Measurements from ENCODE around the gene NME8.

DNA sequence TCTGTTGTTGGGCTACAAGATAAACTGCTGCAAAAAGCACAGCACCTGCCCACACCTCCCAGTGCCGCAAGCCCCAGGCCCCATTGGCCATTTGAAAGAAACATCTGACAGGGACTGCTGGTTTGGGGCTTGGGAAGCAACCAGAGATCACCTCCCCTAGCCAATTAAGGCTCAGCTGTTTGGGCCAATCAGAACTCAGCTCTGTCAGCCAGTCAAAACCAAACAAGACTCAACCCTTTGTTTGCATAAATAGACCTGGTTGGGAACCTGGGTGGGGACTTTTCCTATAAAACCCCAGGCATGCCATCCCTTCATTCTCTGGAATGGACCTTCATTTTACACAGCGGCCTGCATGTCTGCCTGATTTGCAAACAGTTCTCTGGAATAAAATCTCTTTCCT, 17.2 kb upstream of the NME8 start:
- TF ChIP-seq, protein P1, sequence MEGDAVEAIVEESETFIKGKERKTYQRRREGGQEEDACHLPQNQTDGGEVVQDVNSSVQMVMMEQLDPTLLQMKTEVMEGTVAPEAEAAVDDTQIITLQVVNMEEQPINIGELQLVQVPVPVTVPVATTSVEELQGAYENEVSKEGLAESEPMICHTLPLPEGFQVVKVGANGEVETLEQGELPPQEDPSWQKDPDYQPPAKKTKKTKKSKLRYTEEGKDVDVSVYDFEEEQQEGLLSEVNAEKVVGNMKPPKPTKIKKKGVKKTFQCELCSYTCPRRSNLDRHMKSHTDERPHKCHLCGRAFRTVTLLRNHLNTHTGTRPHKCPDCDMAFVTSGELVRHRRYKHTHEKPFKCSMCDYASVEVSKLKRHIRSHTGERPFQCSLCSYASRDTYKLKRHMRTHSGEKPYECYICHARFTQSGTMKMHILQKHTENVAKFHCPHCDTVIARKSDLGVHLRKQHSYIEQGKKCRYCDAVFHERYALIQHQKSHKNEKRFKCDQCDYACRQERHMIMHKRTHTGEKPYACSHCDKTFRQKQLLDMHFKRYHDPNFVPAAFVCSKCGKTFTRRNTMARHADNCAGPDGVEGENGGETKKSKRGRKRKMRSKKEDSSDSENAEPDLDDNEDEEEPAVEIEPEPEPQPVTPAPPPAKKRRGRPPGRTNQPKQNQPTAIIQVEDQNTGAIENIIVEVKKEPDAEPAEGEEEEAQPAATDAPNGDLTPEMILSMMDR (IDR thresholded peaks at IDR 0.05; ENCODE audit: insufficient read depth, low read depth, low read length) = no peak
- TF ChIP-seq EZH2 (IDR thresholded peaks at IDR 0.05; ENCODE audit: insufficient read depth, low read length) = no peak
